ENCODE data around the gene TSPAN10. TPM values are rescaled to one million over a fixed set of nuclear protein-coding genes. Genes with fewer than 3 reads are reported as not detected.

The TSPAN10 gene
- total RNA-seq, 1 experiment from 2014 or later = 1.2 TPM

DNA sequence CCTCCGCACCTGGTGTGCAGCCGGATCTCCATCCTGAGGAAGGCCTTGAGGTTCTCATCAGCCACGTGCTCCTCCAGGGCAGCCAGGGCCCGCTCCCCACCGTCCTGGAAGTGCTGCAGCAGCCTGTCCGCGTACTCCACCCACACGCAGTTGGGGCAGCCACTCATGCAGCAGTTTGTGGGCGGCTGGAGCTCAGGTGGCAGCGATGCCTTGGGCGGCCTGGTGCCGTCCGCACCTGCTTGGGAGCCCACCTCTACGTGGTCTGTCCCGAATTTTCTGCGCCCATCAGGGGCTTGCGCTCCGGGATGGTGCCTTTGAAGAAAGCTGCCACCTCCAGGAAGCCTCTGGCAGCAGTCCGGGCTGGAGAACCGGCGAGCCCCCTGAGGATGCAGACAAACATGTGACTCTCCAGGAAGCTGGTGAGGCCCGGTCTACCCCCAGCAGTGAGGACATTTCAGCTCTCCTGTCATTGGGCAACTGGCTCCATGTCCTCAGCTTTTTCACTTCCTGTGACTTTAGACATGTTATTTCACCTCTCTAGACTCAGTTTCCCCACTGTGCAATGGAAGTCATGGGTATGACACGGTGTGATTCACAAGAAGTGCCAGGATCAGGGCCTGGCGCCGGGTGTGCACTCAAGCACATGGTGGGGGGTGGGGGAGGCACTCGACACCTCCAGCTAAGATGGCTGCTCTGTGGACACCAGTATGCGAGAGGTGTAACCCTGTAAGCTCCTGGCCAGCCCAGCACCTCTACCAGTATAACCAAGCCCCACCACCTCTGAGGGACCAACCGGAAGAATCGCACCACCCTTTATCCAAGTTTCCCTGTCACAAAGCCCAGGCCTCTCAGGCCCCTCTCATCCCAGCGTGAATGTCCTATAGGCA is 28.5 kb downstream of the TSPAN10 start:
- H3K14ac ChIP-seq (ENCODE audit: insufficient read depth, low read length) = no peak overlapping the region
- H3K79me2 ChIP-seq (ENCODE audit: insufficient read depth, low read length) = peaks cover 4% of the 10 kb centered on the region; the same call in 1 of the 2 replicates
- no peak overlapping the region for H2AFZ ChIP-seq (ENCODE audit: low read length)
- no peaks in the 10 kb centered on the region for H3K9me3 ChIP-seq (ENCODE audit: control insufficient read depth, low read depth, low read length)
- no peak overlapping the region for H2BK5ac ChIP-seq (ENCODE audit: insufficient read length, low read length)
- TF ChIP-seq, protein P1, sequence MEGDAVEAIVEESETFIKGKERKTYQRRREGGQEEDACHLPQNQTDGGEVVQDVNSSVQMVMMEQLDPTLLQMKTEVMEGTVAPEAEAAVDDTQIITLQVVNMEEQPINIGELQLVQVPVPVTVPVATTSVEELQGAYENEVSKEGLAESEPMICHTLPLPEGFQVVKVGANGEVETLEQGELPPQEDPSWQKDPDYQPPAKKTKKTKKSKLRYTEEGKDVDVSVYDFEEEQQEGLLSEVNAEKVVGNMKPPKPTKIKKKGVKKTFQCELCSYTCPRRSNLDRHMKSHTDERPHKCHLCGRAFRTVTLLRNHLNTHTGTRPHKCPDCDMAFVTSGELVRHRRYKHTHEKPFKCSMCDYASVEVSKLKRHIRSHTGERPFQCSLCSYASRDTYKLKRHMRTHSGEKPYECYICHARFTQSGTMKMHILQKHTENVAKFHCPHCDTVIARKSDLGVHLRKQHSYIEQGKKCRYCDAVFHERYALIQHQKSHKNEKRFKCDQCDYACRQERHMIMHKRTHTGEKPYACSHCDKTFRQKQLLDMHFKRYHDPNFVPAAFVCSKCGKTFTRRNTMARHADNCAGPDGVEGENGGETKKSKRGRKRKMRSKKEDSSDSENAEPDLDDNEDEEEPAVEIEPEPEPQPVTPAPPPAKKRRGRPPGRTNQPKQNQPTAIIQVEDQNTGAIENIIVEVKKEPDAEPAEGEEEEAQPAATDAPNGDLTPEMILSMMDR (conservative IDR thresholded peaks at IDR 0.05) = no peak
- Mint-ChIP-seq H3K36me3 (ENCODE audit: insufficient read depth in 1 of 3, low read depth in 3 of 3) (peaks cover 26 to 43% (median 42%) of the 10 kb centered on the region in 3 experiments; a peak in 6 of 7 replicates), H3K27me3 (ENCODE audit: low read depth) (no peaks in the 10 kb centered on the region), H3K27ac (peak overlapping the region; percentile 24 to 98 (median 81); a peak in 6 of 7 replicates), H3K4me3 (peak overlapping the region; percentile 97), H3K4me1 (peaks cover 18 to 19% of the 10 kb centered on the region in 2 experiments), H3K9me3 (no peaks in the 10 kb centered on the region)
- H2BK120ac ChIP-seq (ENCODE audit: low read depth, low read length, poor library complexity, severe bottlenecking) = no peak overlapping the region
- H2BK20ac ChIP-seq (ENCODE audit: low read depth, low read length, poor library complexity, severe bottlenecking) = no peak overlapping the region
- H4K20me1 ChIP-seq (ENCODE audit: control insufficient read depth, insufficient read depth, insufficient read length) = no peaks in the 10 kb centered on the region
- no CpG with 5 or more reads among the region's 30 CpGs for WGBS (ENCODE audit: extremely low coverage, insufficient read length, low lambda C conversion rate)
- no peak overlapping the region for H3K56ac ChIP-seq (ENCODE audit: insufficient read length, low read depth, low read length)
- peak overlapping the region; percentile 74 for H3K4me2 ChIP-seq (ENCODE audit: insufficient read depth, insufficient read length, low read length)
- no peak overlapping the region for H3K23ac ChIP-seq (ENCODE audit: insufficient read length, low read depth, low read length)
- H3K18ac ChIP-seq (ENCODE audit: insufficient read length, low read depth, low read length) = no peak overlapping the region
- peaks cover 2% of the 10 kb centered on the region; the same call in 1 of the 2 replicates for H3K4me1 ChIP-seq (ENCODE audit: insufficient read depth, low read length)
- H3T11ph ChIP-seq (ENCODE audit: low read length) = no peak overlapping the region
- H3K27me3 ChIP-seq (ENCODE audit: insufficient read depth, low read length) = no peaks in the 10 kb centered on the region
- H2BK15ac ChIP-seq (ENCODE audit: low read depth, low read length) = no peak overlapping the region
- peak; percentile 35 for DNase-seq
- no peak overlapping the region for H4K91ac ChIP-seq (ENCODE audit: insufficient read length, low read depth, low read length)
- peaks cover 9% of the 10 kb centered on the region for H3K79me1 ChIP-seq (ENCODE audit: insufficient read depth, low read depth, low read length, poor library complexity, severe bottlenecking)
- H2BK12ac ChIP-seq (ENCODE audit: insufficient read length, low read depth, low read length) = no peak overlapping the region
- no peak overlapping the region for H3K4ac ChIP-seq (ENCODE audit: low read depth, low read length)
- H3K27ac ChIP-seq (ENCODE audit: insufficient read length, low read depth, low read length) = no peak overlapping the region
- H4K5ac ChIP-seq (ENCODE audit: insufficient read length, low read depth, low read length) = no peak overlapping the region
- H3K23me2 ChIP-seq (ENCODE audit: insufficient read length, low read depth, low read length, poor library complexity, severe bottlenecking) = peaks cover 3% of the 10 kb centered on the region
- no peak overlapping the region for H4K8ac ChIP-seq (replicated peaks; ENCODE audit: insufficient read length, low read depth, low read length)
- H2AK5ac ChIP-seq (ENCODE audit: insufficient read length, low read length) = no peak overlapping the region
- peak overlapping the region; percentile 54 for H3K9ac ChIP-seq (ENCODE audit: extremely low read depth, insufficient read length, low read length)

Data from H9 (cell line).